GM19099 (cell line): ENCODE data around the gene LAD1.

Experiments used
- POLR2A ChIP-seq: IDR thresholded peaks from 3 replicates; pipeline ENCODE4 v1.6.1; 2011; ENCODE audit warnings: low read depth; ENCODE audit not compliant: insufficient read length; ENCODE audit errors: extremely low read depth

Gene LAD1

DNA sequence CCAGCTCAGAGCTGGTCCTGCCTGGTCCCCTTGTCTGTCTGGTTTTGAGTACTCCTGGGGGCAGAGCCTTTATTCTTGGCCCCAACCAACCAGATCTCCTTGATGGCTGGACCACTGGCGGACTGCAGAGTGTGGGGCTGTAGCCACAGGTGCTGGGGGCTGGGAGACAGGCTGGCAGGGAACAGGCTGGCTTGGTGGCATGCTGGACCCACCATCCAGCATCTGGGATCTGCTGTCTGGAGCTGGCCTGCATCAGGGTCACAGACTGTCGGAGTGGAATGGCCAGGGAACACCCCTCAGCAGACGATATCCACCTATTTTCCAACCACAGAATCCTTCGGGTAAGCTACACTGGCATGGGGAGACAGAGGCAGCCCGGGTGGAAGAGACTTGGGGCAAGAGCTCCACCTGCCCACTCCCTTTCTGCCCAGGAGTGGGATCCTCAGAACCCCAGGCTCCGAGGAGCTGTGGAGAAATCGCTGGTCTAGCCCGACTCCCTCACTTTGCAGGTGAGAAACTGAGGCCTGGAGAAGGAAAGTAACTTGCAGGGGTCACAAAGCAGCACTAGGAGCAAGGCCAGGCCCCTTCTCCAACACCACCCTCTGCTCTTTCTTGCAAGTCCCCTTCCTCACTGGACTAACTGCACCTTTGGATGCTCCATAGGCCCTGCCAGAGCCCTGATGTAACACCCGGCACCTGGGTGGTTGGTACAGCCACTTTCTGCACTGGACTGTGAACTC lies 62.2 kb downstream of the LAD1 start:
- no peak for TF ChIP-seq POLR2A

DNA sequence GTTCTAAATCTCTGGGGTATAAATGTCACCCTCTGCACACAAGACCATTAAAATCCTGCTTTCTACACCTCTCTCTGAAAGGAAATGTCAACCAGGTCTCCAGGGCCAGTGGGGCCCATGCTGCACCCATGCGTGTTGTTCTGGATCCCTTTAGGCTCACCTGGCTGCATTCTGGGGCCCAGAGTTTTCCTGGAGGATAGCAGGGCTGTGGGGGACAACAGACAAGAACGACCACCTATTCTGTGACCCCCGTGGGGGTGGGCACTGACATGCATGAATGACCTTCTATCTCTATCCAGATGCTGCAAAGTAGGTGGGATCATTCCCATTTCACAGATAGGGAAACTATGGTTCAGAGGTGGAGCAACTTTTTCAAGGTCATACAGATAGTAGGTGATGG lies 63.2 kb downstream of the LAD1 start:
- TF ChIP-seq POLR2A, result no peak

DNA sequence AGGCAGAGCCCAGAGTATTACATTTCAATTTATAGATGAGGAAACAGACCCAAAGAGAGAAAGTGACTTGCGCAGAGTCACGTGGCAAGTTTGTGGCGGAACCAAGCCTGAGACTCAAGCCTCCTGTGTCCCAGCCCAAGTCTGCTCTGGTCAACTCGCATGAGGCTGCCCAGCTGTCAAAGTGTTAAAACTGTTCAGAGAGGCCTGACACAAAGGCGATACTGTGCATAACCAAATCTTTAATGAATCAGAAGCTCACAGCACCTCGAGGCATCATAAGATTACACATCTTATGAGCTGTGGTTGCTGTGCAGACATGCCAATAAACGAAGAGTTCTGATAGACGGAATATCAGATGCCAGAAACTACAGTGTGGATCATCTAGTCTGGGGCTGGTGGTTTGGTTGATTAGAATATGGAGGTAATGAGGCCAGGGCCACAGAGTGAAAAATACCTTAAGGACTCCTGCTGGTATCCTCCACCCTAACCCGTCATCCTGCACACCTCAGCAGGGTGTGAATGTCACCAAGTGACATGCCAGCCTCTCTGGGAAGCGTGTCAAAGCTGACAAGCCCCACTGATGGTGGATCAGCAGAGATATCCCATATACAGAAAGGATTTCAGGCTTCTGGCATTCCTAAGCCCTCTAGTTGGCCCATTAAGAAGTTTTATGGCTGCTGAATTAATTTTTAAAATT lies 63.8 kb downstream of the LAD1 start:
- no peak for TF ChIP-seq POLR2A

DNA sequence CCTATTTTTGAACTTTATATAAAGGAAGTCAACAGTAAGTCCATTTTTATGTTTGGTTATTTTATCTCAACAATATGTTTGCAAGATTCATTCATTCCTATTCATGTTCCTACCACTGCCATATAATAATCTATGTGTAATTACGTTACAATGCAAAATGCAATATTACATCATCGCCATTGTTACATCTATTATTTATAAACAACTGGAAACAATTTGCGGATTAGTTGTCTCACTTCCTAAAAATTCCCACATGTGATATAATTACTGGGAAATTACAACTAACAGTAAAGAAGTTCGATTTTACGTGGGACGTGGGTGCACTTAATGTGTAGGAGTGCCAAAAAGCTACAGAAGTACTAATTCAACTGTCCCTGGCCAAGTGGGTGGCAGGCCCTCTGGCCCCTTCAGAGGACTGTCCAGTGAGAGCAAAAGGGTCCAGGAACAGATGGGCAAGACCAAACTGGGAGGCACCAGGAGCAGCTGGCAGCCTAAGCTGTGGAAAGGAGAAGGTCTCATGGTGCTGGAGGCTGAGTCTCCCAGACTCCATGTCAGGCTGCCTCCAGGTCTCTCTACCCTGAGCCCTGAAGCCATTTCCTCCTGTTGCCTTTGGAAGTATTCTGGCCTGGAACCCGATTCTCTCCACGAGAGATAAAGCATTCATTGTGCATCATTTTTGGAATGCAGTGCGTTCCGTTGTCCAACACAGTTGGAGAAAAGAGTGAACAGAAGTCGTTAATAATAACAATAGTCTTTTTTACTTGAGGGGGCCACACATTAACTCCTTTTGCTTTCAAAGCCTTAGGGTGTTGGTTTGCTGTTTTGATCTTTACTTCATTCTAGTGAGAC lies 64.6 kb downstream of the LAD1 start:
- no peak for TF ChIP-seq POLR2A

GRCh38 chr1:201332616-201333335 lies 66.3 kb downstream of the LAD1 start:
- TF ChIP-seq POLR2A, result no peak

DNA sequence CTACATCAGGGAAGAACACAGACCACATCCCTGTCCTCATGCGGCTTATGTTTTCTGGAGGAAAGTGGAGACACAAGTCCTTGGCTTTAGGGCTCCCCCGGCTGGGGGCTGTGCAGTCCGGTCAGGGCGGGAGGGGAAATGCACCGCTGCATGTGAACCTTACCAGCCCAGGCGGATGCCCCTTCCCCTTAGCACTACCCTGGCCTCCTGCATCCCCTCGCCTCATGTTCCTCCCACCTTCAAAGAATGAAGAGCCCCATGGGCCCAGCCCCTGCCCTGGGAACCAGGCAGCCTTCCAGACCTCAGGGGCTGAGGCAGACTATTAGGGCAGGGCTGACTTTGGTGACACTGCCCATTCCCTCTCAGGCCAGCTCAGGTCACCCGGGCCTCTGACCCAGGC lies 67.1 kb downstream of the LAD1 start:
- TF ChIP-seq POLR2A, result no peak

DNA sequence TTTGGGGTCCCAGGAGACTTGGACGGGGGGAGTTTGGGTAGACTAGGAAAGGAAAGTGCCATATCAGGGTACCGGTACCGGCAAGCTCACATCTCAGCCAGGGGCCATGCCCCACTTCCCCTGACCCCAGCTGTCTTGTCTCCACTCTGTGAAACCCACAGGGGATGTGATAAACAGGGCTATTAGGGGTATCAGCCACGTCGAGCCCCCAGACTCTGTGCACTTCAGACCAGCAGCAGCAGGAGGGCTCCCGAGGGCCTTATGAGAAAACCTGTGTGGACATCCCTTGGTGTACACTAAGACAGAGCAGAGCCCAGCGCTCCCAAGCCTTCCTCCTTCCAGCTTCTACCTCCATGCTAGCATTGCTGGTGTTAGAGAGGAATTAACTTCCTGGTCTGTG lies 68.0 kb downstream of the LAD1 start:
- TF ChIP-seq POLR2A, result no peak
